IPS-20b (cell line): Measurements from ENCODE around the gene SLC30A4.

Experiments used
- H3K27ac ChIP-seq: one replicate; pipeline ENCODE4 v1.5.1; 2013; ENCODE audit warnings: low read length
- H3K27me3 ChIP-seq: 2 replicates; pipeline ENCODE4 v1.6.1; 2013; ENCODE audit warnings: mild to moderate bottlenecking, low read length, inconsistent platforms; ENCODE audit not compliant: insufficient read depth
- H3K36me3 ChIP-seq: 2 replicates; pipeline ENCODE4 v1.6.1; 2013; ENCODE audit warnings: low read depth, mild to moderate bottlenecking, inconsistent platforms, low read length, moderate library complexity; ENCODE audit not compliant: insufficient read depth
- H3K4me1 ChIP-seq: 2 replicates; pipeline ENCODE4 v1.6.1; 2013; ENCODE audit warnings: mild to moderate bottlenecking, control low read depth, inconsistent platforms, low read length, moderate library complexity; ENCODE audit not compliant: insufficient read depth
- H3K4me3 ChIP-seq: 2 replicates; pipeline ENCODE4 v1.5.1; 2013; ENCODE audit warnings: mild to moderate bottlenecking, low read length, inconsistent platforms
- H3K9ac ChIP-seq: 2 replicates; pipeline ENCODE4 v1.6.1; 2013; ENCODE audit warnings: low read depth, mild to moderate bottlenecking, inconsistent platforms, low read length, moderate library complexity
- H3K9me3 ChIP-seq: 2 replicates; pipeline ENCODE4 v1.6.1; 2013; ENCODE audit warnings: mild to moderate bottlenecking, low read depth, low read length, inconsistent platforms; ENCODE audit not compliant: insufficient read depth

The SLC30A4 gene, protein sequence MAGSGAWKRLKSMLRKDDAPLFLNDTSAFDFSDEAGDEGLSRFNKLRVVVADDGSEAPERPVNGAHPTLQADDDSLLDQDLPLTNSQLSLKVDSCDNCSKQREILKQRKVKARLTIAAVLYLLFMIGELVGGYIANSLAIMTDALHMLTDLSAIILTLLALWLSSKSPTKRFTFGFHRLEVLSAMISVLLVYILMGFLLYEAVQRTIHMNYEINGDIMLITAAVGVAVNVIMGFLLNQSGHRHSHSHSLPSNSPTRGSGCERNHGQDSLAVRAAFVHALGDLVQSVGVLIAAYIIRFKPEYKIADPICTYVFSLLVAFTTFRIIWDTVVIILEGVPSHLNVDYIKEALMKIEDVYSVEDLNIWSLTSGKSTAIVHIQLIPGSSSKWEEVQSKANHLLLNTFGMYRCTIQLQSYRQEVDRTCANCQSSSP

DNA sequence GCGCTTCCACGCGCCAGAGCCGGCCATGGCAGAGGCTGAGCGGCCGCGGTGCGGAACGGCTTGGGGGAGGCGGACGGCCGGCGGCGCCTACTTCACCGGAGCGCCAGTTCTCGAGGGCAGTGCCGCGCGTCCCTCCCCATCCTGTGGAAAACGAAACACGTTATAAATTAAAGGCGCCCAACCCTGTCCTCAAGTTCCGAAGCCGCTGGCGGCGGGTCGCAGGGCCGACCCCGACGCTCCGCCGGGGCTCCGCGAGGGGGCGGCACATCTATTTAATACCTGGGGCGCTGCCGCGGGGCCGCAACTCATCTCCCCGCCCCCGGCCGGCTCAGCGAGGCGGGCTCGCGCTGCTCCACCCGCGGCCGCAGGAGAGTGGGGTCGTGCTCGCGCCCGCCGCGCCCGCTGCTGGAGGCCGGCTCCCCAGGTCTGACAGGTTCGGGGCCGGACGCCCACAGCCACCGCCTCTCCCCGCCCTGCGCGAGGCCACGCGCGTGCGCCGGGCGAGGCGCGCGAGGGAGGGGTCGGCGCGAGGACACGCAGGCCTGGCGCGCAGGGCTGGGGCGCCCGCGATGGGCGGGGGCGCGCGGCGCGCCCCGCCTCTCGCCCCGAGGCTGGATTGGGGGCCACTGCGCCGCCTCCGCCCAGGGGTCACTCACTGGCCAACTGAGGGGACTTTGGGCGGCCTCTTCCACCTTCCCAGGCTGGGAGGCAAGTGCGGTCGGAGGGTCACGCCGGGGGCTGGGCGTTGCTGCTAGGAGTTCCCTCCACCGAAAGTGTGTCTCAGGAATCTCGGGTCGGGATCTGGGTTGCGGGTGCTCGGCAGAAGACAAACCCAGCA is at the start of gene SLC30A4:
TSS of gene SLC30A4 (minus strand) at position 428 of the 838 bp plus-strand sequence. CDS start at position 27, 401 bp downstream.
- H3K27ac ChIP-seq = no peak within 1 kb of the TSS
- H3K27me3 ChIP-seq = peaks cover 92% of the 10 kb centered on the region
- no peaks in the 10 kb centered on the region for H3K4me1 ChIP-seq

DNA sequence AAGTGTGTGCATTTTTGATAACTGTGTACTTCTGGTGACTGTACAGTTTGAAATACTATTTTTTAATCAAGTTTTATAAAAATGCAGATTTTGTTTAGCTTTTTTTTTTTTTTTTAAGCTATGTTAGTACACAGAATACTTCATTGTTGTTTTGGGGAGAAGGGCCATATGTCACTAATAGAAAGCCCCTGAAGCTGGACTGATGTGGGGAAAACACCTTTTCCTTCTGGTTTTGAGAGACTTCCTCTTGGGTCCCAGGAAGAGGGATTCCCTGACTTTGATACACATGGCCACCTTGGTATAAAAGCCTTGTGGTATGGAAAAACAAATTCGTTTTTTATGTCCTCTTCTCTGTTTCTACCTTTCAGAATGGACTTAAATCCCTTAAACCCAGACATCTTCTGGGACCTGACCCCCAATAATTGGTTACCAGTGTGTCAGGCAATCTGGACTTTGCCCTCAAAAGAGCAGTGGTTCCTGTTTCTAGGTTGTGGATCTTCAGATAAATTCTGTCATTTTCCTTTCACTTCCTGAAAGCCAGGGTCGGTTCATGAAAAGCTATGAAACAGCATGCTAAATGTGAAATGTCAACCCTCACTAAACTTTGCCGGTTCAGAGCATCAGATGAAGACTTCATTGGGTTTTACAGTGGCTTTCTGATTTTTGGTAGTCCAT is 33.5 kb upstream of the SLC30A4 start:
- Histone ChIP-seq H3K27me3 (peaks cover 30% of the 10 kb centered on the region), H3K4me1 (no peaks in the 10 kb centered on the region), H3K4me3 (no peak overlapping the region), H3K9ac (no peak overlapping the region), H3K27ac (no peak overlapping the region), H3K9me3 (no peaks in the 10 kb centered on the region), H3K36me3 (no peaks in the 10 kb centered on the region)

More for the DNA sequence above, at the start of gene SLC30A4:
- H3K9me3 ChIP-seq = no peaks in the 10 kb centered on the region
- H3K9ac ChIP-seq = no peak within 1 kb of the TSS
- no peaks in the 10 kb centered on the region for H3K36me3 ChIP-seq
- peak within 1 kb of the TSS; percentile 64 for H3K4me3 ChIP-seq

DNA sequence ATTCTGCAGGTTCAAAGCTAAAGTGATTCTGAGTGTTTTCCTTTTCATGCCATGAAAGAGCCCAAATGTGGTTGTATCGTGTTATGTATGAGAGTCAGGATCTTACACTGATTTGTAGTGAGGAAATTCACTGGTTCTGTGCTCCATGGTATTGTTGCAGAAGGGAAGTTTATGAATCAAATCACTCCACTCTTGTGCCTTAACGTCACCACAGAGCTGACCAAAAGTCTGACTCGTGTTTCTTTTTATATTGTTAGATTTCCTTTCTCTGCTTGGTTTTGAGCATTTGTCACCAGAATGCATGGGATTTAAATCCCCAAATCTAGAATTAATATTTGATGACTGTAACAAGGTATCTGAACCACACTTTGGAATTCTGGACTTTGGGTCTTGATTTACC is 29.1 kb upstream of the SLC30A4 start:
- Histone ChIP-seq H3K9me3 (no peaks in the 10 kb centered on the region), H3K27me3 (peaks cover 13% of the 10 kb centered on the region), H3K27ac (no peak overlapping the region), H3K9ac (no peak overlapping the region), H3K36me3 (no peaks in the 10 kb centered on the region), H3K4me3 (no peak overlapping the region), H3K4me1 (no peaks in the 10 kb centered on the region)

DNA sequence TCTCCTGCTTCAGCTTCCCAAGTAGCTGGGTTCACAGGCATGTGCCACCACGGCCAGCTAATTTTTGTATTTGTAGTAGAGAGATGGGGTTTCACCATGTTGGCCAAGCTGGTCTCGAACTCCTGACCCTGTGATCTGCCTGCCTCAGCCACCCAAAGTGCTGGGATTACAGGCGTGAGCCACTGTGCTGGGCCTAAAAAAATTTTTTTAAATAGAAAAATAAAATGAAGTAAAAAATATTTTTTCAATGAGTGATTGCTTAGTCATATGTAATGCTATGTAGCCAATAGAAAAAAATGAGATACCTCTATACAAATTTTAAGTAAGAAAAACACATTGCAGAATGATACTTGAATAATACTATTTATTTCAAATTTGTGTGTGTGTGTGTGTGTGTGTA is 27.9 kb upstream of the SLC30A4 start:
- H3K9me3 ChIP-seq = no peaks in the 10 kb centered on the region
- H3K27ac ChIP-seq = no peak overlapping the region
- H3K4me3 ChIP-seq = no peak overlapping the region
- H3K36me3 ChIP-seq = no peaks in the 10 kb centered on the region
- no peak overlapping the region for H3K9ac ChIP-seq
- no peaks in the 10 kb centered on the region for H3K4me1 ChIP-seq
- peaks cover 6% of the 10 kb centered on the region; the same call in 1 of the 2 replicates for H3K27me3 ChIP-seq

DNA sequence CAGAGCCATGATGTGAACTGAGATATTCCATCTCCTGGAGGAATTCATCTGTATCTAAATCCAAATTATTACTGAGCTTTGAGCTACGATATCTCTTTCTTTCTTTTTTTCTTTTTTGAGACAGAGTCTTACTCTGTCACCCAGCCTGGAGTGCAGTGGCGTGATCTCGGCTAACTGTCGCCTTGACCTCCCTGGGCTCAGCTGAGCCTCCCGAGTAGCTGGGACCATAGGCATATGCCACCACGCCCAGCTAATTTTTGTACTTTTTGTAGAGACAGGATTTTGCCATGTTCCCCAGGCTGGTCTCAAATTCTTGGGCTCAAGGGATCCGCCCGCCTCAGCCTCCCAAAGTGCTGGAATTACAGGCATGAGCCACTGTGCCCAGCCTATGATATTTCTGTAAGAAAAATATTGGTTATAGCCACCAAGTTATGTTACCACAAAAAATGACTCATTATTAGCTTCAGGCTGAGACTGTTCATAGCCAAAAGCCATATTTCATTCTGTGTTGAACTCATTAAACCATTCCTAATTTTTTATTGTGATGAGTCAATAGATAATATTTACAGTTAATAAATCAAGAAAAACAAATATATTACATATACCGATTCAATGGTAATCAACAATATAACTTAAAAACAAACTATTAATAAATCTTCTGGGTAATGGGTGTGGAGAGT is 27.1 kb upstream of the SLC30A4 start:
- Histone ChIP-seq H3K9ac (no peak overlapping the region), H3K27ac (no peak overlapping the region), H3K36me3 (no peaks in the 10 kb centered on the region), H3K4me1 (no peaks in the 10 kb centered on the region), H3K27me3 (peaks cover 6% of the 10 kb centered on the region; the same call in 1 of the 2 replicates), H3K4me3 (no peak overlapping the region), H3K9me3 (no peaks in the 10 kb centered on the region)

DNA sequence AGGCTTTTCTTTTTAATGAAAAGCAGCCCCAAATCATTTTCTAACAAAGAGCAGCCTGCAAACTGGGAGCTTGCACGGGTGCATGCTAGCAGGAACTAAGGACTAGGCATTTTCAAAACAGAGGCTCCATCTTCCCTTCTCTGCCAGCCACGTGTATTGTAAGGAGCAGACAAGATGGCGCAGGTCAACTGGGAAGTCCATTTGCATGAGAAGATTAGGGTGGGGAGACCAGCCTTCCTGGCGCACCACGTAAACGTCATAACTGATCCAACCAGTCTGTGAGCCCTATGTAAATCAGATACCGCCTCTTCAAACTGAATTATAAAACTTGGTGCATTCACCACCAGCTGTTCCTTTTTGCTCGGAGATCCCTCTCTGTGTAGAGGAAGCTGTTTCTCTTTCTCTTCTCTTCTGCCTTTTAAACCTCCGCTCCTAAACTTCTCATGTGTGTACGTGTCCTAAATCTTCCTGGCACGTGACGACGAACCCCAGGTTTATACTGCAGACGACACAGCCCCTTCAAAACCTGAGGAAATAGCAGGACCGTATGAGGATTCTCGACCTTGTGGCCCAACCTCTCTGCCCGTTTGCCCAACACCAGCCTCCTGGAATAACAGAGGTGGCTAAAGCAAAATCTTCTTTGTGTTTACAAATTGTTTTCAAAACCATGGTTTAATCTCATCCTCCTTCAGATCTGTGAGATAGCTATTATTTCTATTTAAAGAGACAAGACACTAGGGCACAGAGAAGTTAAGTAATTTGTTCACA is 26.4 kb upstream of the SLC30A4 start:
- no peak overlapping the region for H3K27ac ChIP-seq
- H3K9ac ChIP-seq = no peak overlapping the region
- H3K9me3 ChIP-seq = no peaks in the 10 kb centered on the region
- H3K4me3 ChIP-seq = no peak overlapping the region
- H3K36me3 ChIP-seq = no peaks in the 10 kb centered on the region
- no peaks in the 10 kb centered on the region for H3K4me1 ChIP-seq
- H3K27me3 ChIP-seq = peaks cover 6% of the 10 kb centered on the region; the same call in 1 of the 2 replicates

DNA sequence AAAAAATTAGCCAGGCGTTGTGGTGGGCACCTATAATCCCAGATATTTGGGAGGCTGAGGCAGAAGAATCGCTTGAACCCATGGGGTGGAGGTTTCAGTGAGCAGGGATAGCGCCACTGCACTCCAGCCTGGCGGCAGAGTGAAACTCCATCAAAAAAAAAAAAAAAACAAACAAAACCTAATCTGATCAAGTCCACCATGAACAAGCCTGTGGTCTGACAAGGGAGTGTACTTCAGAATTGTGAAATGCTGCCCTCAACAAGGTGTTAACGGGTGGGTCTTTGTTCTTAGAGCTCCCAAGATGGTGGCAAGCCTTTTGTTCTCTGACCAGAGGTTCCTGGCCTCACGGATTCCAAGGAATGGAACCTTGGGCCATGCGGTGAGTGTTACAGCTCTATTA is 24.2 kb upstream of the SLC30A4 start:
- Histone ChIP-seq H3K4me3 (no peak overlapping the region), H3K36me3 (no peaks in the 10 kb centered on the region), H3K27me3 (no peaks in the 10 kb centered on the region), H3K9ac (no peak overlapping the region), H3K27ac (no peak overlapping the region), H3K4me1 (no peaks in the 10 kb centered on the region), H3K9me3 (no peaks in the 10 kb centered on the region)

DNA sequence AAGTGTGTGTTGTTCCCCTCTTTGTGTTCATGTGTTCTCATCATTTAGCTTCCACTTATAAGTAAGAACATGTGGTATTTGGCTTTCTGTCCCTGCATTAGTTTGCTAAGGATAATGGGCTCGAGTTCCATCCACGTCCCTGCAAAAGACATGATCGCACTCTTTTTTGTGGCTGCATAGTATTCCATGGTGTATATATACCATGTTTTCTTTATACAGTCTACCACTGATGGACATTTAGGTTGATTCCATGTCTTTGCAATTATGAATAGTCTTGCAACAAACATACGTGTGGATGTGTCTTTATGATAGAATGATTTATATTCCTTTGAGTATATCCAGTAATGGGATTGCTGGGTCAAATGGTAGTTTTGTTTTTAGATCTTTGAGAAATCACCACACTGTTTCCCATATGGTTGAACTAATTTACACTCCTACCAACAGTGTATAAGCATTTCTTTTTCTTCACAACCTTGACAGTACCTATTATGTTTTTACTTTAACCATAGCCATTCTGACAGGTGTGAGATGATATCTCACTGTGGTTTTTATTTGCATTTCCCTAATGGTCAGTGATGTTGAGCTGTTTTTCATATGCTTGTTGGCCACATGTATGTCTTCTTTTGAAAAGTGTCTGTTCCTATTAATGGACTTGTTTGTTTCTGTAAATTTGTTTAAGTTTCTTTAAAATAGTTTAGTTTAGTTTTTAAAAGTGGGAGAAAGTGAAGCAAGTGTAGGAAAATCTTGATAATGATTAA is 21.9 kb upstream of the SLC30A4 start:
- no peaks in the 10 kb centered on the region for H3K36me3 ChIP-seq
- H3K27me3 ChIP-seq = no peaks in the 10 kb centered on the region
- H3K9me3 ChIP-seq = no peaks in the 10 kb centered on the region
- H3K9ac ChIP-seq = no peak overlapping the region
- H3K4me1 ChIP-seq = no peaks in the 10 kb centered on the region
- no peak overlapping the region for H3K27ac ChIP-seq
- H3K4me3 ChIP-seq = no peak overlapping the region

DNA sequence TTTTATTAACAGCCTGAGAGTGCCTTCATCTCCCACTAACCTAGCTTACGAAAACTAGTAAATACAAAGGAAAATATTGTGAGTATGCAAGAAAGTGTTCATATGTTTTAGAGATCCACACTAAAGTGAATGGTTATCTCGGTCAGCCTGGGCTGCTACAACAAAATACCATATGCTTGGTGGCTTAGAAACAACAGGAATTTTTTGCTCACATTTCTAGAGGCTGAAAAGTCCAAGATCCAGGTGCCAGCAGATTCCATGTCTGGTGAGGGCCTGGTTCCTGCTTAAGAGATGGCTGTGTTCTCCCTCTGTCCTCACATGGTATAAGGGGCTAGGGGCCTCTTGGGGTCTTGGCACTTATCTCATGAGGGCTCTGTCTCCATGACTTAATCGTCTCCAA is 20.5 kb upstream of the SLC30A4 start:
- no peaks in the 10 kb centered on the region for H3K4me1 ChIP-seq
- no peak overlapping the region for H3K27ac ChIP-seq
- H3K27me3 ChIP-seq = no peaks in the 10 kb centered on the region
- H3K9me3 ChIP-seq = no peaks in the 10 kb centered on the region
- no peaks in the 10 kb centered on the region for H3K36me3 ChIP-seq
- H3K4me3 ChIP-seq = no peak overlapping the region
- H3K9ac ChIP-seq = no peak overlapping the region

DNA sequence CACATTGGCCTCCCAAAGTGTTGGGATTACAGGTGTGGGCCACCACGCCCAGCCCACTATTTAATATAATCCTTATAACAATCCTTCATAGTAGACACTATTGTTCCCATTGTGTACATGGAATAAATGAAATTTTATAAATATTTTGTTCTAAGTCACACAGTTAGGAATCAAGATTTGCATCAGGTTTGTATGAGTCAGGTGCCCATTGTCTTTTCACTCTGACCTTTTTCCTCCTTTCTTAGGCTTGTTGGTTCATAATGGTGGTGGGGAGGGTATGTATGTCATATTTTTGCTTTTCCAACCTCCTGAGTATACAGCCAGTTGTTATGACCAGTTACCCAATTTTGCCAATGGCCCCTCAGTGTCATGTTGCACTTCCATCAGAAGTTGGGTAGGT is 18.0 kb upstream of the SLC30A4 start:
- Histone ChIP-seq H3K4me1 (no peaks in the 10 kb centered on the region), H3K4me3 (no peak overlapping the region), H3K9me3 (no peaks in the 10 kb centered on the region), H3K27me3 (no peaks in the 10 kb centered on the region), H3K27ac (no peak overlapping the region), H3K36me3 (no peaks in the 10 kb centered on the region), H3K9ac (no peak overlapping the region)
